Stimulated activated CD4-positive, alpha-beta T cell treated with anti-CD3 and anti-CD28 coated beads, Interleukin-1b, Interleukin-23, amount 100 ng/mL, for 48 hours (primary cell): ENCODE data around the gene LONP2.
"Not testable (repeated sequence)": the region's sequence is repeated elsewhere in the genome, so short reads cannot be mapped to it uniquely, and the experiment has no call there.

ENCODE experiments used
- DNase-seq: peaks from one replicate; pipeline ENCODE4 v3.0.0-alpha.2; 2020

Gene LONP2

GRCh38 chr16:48402547-48402946, 158.4 kb downstream of the LONP2 start:
- DNase-seq, result not testable (repeated sequence)

- DNase-seq, result no peak
These were observed 161.1 kb downstream of the LONP2 start for GRCh38 chr16:48405153-48405552.

DNA sequence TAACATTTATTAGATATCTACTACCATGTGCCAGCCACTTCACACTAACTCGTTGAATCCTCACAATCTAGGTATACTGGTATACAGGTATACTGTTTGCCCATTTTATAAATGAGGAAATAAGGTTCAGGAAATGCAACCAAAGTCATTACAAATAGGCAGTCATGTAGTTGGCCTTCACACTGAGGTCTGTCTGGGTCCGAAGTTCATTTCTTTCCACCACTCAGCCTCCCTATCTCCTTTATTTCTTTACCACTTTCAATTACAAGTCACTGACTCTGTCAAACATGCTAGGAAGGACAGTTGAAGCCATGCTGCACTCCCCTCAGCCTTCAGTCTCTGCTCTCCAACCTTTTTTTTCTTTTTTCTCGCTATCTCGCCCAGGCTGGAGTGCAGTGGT, 161.8 kb downstream of the LONP2 start:
- DNase-seq, result no peak
